ENCODE data around the gene PCTP.

Gene PCTP

DNA sequence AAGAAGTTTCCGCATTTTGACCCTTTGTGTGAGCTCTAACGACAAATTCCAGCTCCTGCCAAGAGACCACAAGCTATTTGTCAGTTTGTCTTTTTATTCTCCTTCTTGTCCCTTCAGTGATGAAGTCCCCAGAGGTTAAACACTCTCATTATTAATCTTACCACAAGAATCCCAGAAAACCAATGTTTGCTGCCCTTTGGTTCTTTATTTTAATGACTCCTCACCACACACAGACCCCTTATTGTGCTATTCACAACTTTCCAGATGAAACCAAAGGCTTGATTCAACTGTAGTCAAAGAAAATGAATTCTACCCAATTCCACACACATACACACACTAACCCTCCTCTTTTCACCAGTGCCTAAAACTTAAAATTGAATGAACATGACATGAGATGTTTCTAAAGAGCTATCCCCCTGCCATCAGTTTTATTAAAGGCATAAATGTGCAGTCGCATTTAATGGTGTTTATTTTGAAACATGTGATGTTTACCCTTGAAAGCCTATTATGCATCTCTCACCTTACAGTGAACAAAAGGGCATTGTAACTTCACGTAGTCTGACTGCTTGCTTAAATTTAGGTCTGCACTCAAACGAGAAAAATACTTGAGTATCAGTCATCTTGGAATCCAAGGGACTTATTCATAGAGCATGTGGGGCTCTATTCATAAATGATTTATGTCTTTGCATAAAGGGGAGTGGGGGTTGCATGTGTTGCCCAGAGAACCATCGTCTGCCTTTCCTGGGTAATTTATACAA, 44.1 kb downstream of the PCTP start:
- Histone ChIP-seq H3K9me3 (ENCODE audit: insufficient read depth, low read length) (no peaks in the 10 kb centered on the region), H3K4me2 (ENCODE audit: low read length) (no peak overlapping the region), H3K4me3 (ENCODE audit: low read length) (no peak overlapping the region), H3K79me2 (ENCODE audit: low read length) (no peaks in the 10 kb centered on the region), H3K4me1 (ENCODE audit: low read length) (no peaks in the 10 kb centered on the region), H2AFZ (ENCODE audit: low read depth, low read length) (no peak overlapping the region), H3K27ac (ENCODE audit: low read length) (no peak overlapping the region), H4K20me1 (ENCODE audit: insufficient read depth, low read length) (no peaks in the 10 kb centered on the region), H3K27me3 (ENCODE audit: low read depth, low read length) (peaks cover 53% of the 10 kb centered on the region), H3K9ac (ENCODE audit: low read length) (no peak overlapping the region), H3K36me3 (replicated peaks; ENCODE audit: low read depth, low read length) (no peaks in the 10 kb centered on the region)
- no peak for TF ChIP-seq EZH2phosphoT487 (IDR thresholded peaks at IDR 0.05; ENCODE audit: low read depth)
- TF ChIP-seq, protein P1, sequence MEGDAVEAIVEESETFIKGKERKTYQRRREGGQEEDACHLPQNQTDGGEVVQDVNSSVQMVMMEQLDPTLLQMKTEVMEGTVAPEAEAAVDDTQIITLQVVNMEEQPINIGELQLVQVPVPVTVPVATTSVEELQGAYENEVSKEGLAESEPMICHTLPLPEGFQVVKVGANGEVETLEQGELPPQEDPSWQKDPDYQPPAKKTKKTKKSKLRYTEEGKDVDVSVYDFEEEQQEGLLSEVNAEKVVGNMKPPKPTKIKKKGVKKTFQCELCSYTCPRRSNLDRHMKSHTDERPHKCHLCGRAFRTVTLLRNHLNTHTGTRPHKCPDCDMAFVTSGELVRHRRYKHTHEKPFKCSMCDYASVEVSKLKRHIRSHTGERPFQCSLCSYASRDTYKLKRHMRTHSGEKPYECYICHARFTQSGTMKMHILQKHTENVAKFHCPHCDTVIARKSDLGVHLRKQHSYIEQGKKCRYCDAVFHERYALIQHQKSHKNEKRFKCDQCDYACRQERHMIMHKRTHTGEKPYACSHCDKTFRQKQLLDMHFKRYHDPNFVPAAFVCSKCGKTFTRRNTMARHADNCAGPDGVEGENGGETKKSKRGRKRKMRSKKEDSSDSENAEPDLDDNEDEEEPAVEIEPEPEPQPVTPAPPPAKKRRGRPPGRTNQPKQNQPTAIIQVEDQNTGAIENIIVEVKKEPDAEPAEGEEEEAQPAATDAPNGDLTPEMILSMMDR (IDR thresholded peaks at IDR 0.05; ENCODE audit: low read depth, low read length), result no peak

DNA sequence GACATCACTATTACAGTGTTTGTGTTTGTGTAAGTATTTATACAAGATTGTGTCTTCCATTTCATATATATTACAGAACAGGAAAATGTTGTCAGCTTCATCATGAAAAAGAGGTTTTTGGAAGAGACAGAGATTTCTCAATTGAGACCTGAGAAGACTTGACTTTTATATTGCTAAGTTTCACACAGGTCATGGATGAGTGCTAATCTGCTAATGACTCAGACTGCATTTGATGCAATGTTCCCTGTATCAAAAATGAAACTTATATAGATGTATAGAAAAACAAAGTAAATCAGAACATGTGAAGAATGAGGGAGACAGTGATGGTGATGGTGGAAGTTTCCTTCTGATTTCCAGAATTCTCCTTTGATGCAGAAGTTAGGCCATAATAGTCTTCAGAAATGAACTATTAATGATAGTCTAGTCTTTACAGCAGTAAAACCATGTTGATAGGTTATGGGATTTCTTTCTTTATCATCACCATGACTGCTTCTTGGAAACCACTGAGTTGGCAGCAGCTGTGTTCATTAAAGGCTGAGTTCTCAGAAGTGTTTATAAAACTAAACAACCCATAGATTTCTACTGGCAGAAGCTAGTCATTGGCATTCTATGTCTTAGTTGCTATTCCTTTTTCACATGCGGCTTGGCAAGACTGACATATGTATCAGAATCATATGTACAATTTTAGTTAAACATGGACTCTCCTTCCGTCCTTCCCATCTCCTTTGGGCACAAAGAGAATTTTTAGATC, 56.1 kb downstream of the PCTP start:
- Histone ChIP-seq H3K4me3 (ENCODE audit: low read length) (no peak overlapping the region), H3K4me1 (ENCODE audit: low read length) (peaks cover 15% of the 10 kb centered on the region), H3K4me2 (ENCODE audit: low read length) (peak overlapping the region; percentile 17; the same call in 1 of the 2 replicates), H3K9ac (ENCODE audit: low read length) (no peak overlapping the region), H4K20me1 (ENCODE audit: insufficient read depth, low read length) (no peaks in the 10 kb centered on the region), H2AFZ (ENCODE audit: low read depth, low read length) (no peak overlapping the region), H3K79me2 (ENCODE audit: low read length) (no peaks in the 10 kb centered on the region), H3K36me3 (replicated peaks; ENCODE audit: low read depth, low read length) (no peaks in the 10 kb centered on the region), H3K9me3 (ENCODE audit: insufficient read depth, low read length) (no peaks in the 10 kb centered on the region), H3K27me3 (ENCODE audit: low read depth, low read length) (no peaks in the 10 kb centered on the region), H3K27ac (ENCODE audit: low read length) (no peak overlapping the region)
- TF ChIP-seq EZH2phosphoT487 (IDR thresholded peaks at IDR 0.05; ENCODE audit: low read depth), result no peak
- TF ChIP-seq, protein P1 (IDR thresholded peaks at IDR 0.05; ENCODE audit: low read depth, low read length), result no peak

DNA sequence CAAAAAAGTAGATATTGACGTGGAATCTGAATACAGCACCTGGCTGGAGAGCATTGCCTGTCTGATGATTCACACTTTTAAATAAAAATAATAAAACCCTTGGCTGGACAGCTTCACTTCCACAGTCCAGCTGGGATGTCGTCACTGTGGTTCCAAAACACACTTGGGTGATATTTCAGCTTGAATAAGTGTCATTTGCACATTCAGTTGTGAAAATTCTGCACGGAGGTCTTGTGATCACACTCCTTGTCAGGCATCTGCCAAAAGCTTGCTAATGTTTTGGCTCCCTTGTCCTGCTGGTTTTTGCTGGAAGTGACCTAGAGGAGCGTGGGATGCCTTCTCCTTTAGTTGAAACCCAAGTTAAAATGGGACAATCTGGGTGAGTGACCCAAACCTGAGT, 60.7 kb downstream of the PCTP start:
- peaks cover 11% of the 10 kb centered on the region for H3K4me1 ChIP-seq (ENCODE audit: low read length)
- H3K9ac ChIP-seq (ENCODE audit: low read length), result no peak overlapping the region
- H3K36me3 ChIP-seq (replicated peaks; ENCODE audit: low read depth, low read length), result no peaks in the 10 kb centered on the region
- no peaks in the 10 kb centered on the region for H3K9me3 ChIP-seq (ENCODE audit: insufficient read depth, low read length)
- no peak overlapping the region for H2AFZ ChIP-seq (ENCODE audit: low read depth, low read length)
- H3K27me3 ChIP-seq (ENCODE audit: low read depth, low read length), result peaks cover 14% of the 10 kb centered on the region
- no peak overlapping the region for H3K27ac ChIP-seq (ENCODE audit: low read length)
- H4K20me1 ChIP-seq (ENCODE audit: insufficient read depth, low read length), result no peaks in the 10 kb centered on the region
- no peaks in the 10 kb centered on the region for H3K79me2 ChIP-seq (ENCODE audit: low read length)
- TF ChIP-seq, protein P1 (IDR thresholded peaks at IDR 0.05; ENCODE audit: low read depth, low read length), result no peak
- no peak for TF ChIP-seq EZH2phosphoT487 (IDR thresholded peaks at IDR 0.05; ENCODE audit: low read depth)
- H3K4me2 ChIP-seq (ENCODE audit: low read length), result no peak overlapping the region
- no peak overlapping the region for H3K4me3 ChIP-seq (ENCODE audit: low read length)

DNA sequence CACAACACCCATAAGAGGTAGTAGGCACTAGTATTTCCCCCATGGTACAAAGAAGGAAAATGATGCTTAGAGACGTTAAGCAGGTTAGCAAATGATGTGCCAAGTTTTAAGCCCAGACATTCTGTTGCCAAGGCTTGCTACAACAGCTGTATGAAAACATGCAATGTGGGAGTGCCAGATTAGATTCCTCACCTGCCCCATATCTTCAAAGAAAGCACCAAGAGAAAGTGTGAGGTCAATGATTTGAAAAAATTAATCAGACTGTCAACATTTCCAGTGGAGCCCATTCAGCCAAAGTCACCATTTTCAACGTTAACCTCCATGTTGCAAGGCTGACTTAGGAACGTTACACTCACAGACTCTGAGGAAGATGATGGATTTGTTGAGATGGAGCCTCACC, 61.5 kb downstream of the PCTP start:
- peaks cover 3% of the 10 kb centered on the region for H3K4me1 ChIP-seq (ENCODE audit: low read length)
- H3K27ac ChIP-seq (ENCODE audit: low read length), result no peak overlapping the region
- H3K36me3 ChIP-seq (replicated peaks; ENCODE audit: low read depth, low read length), result no peaks in the 10 kb centered on the region
- no peak overlapping the region for H3K9ac ChIP-seq (ENCODE audit: low read length)
- H3K79me2 ChIP-seq (ENCODE audit: low read length), result no peaks in the 10 kb centered on the region
- no peaks in the 10 kb centered on the region for H4K20me1 ChIP-seq (ENCODE audit: insufficient read depth, low read length)
- TF ChIP-seq, protein P1 (IDR thresholded peaks at IDR 0.05; ENCODE audit: low read depth, low read length), result no peak
- TF ChIP-seq EZH2phosphoT487 (IDR thresholded peaks at IDR 0.05; ENCODE audit: low read depth), result no peak
- no peak overlapping the region for H2AFZ ChIP-seq (ENCODE audit: low read depth, low read length)
- H3K9me3 ChIP-seq (ENCODE audit: insufficient read depth, low read length), result no peaks in the 10 kb centered on the region
- no peak overlapping the region for H3K4me2 ChIP-seq (ENCODE audit: low read length)
- no peak overlapping the region for H3K4me3 ChIP-seq (ENCODE audit: low read length)
- H3K27me3 ChIP-seq (ENCODE audit: low read depth, low read length), result peaks cover 21% of the 10 kb centered on the region

All from OCI-LY3 (cell line).